ENCODE results near the gene SV2B. TPM values are rescaled to one million over a fixed set of nuclear protein-coding genes. Genes with fewer than 3 reads are reported as not detected.

SV2B gene
- polyA plus RNA-seq, 1 donor (not counting 4 experiments of a cell fraction or from before 2014, with no cell fraction given): 0.04 TPM

GRCh38 chr15:91184441-91184840 is 84.4 kb downstream of the SV2B start:
- Histone ChIP-seq H3K79me2 (ENCODE audit: control insufficient read depth, insufficient read depth, low read length) (no peaks in the 10 kb centered on the region), H3K9me1 (ENCODE audit: control insufficient read depth, extremely low read depth, insufficient read depth, low read length) (no peaks in the 10 kb centered on the region), H4K20me1 (ENCODE audit: control insufficient read depth, extremely low read depth, insufficient read depth, low read length) (no peaks in the 10 kb centered on the region), H3K4me1 (ENCODE audit: control insufficient read depth, extremely low read depth, insufficient read depth, low read length) (no peaks in the 10 kb centered on the region), H3K4me2 (ENCODE audit: control insufficient read depth, extremely low read depth, insufficient read depth, low read depth, low read length) (no peak overlapping the region), H3K9ac (ENCODE audit: control insufficient read depth, extremely low read depth, insufficient read depth, low read length) (no peak overlapping the region), H3K27ac (ENCODE audit: control insufficient read depth, insufficient read depth, low read length) (no peak overlapping the region), H3K27me3 (ENCODE audit: control insufficient read depth, extremely low read depth, insufficient read depth, low read length) (no peaks in the 10 kb centered on the region), H2AFZ (ENCODE audit: control insufficient read depth, low read length) (no peak overlapping the region), H3K4me3 (ENCODE audit: control insufficient read depth in 2 of 3, extremely low read depth in 1 of 3, insufficient read depth in 2 of 3, low read depth in 1 of 3, low read length in 3 of 3) (no peak overlapping the region), H3K9me3 (ENCODE audit: control insufficient read depth, low read depth, low read length) (no peaks in the 10 kb centered on the region), H3K36me3 (ENCODE audit: control insufficient read depth in 2 of 2, extremely low read depth in 1 of 2, insufficient read depth in 2 of 2, low read length in 2 of 2) (no peaks in the 10 kb centered on the region)
- dilution Hi-C loops (cut with MboI; ENCODE audit: extremely low pct_ligation_motif_present, low sequenced_read_pairs): no loop called here
- DNase-seq (ENCODE audit: low read depth, low spot score): no peak
- TF ChIP-seq CTCF (optimal IDR thresholded peaks at IDR 0.05 in 1 of 3, IDR thresholded peaks at IDR 0.05 in 1 of 3, conservative IDR thresholded peaks at IDR 0.05 in 1 of 3; ENCODE audit: extremely low read depth in 1 of 3, insufficient read depth in 2 of 3, low read length in 3 of 3): no peak
- no peak for TF ChIP-seq EZH2 (IDR thresholded peaks at IDR 0.05; ENCODE audit: low read length)
- no peak for FAIRE-seq

- Histone ChIP-seq H2AFZ (ENCODE audit: control insufficient read depth, low read length) (no peak overlapping the region), H3K9me3 (ENCODE audit: control insufficient read depth, low read depth, low read length) (no peaks in the 10 kb centered on the region), H3K9ac (ENCODE audit: control insufficient read depth, extremely low read depth, insufficient read depth, low read length) (no peak overlapping the region), H4K20me1 (ENCODE audit: control insufficient read depth, extremely low read depth, insufficient read depth, low read length) (no peaks in the 10 kb centered on the region), H3K36me3 (ENCODE audit: control insufficient read depth in 2 of 2, extremely low read depth in 1 of 2, insufficient read depth in 2 of 2, low read length in 2 of 2) (no peaks in the 10 kb centered on the region), H3K4me1 (ENCODE audit: control insufficient read depth, extremely low read depth, insufficient read depth, low read length) (no peaks in the 10 kb centered on the region), H3K27ac (ENCODE audit: control insufficient read depth, insufficient read depth, low read length) (no peak overlapping the region), H3K4me3 (ENCODE audit: control insufficient read depth in 2 of 3, extremely low read depth in 1 of 3, insufficient read depth in 2 of 3, low read depth in 1 of 3, low read length in 3 of 3) (no peak overlapping the region), H3K4me2 (ENCODE audit: control insufficient read depth, extremely low read depth, insufficient read depth, low read depth, low read length) (no peak overlapping the region), H3K79me2 (ENCODE audit: control insufficient read depth, insufficient read depth, low read length) (no peaks in the 10 kb centered on the region), H3K9me1 (ENCODE audit: control insufficient read depth, extremely low read depth, insufficient read depth, low read length) (no peaks in the 10 kb centered on the region), H3K27me3 (ENCODE audit: control insufficient read depth, extremely low read depth, insufficient read depth, low read length) (no peaks in the 10 kb centered on the region)
- FAIRE-seq (no peak), DNase-seq (ENCODE audit: low read depth, low spot score) (no peak)
- TF ChIP-seq CTCF (optimal IDR thresholded peaks at IDR 0.05 in 1 of 3, IDR thresholded peaks at IDR 0.05 in 1 of 3, conservative IDR thresholded peaks at IDR 0.05 in 1 of 3; ENCODE audit: extremely low read depth in 1 of 3, insufficient read depth in 2 of 3, low read length in 3 of 3) (no peak), EZH2 (IDR thresholded peaks at IDR 0.05; ENCODE audit: low read length) (no peak)
- dilution Hi-C loops (cut with MboI; ENCODE audit: extremely low pct_ligation_motif_present, low sequenced_read_pairs): no loop called here
Measured at GRCh38 chr15:91186904-91187656, 87.0 kb downstream of the SV2B start.
